OCI-LY3 (cell line): ENCODE results near the gene PAK1.

ENCODE experiments used
- H2AFZ ChIP-seq: fragments of 200-600, 300-600 bp; shearing (Covaris generic); 2 replicates; pipeline ENCODE4 v1.6.0; 2014; ENCODE audit warnings: antibody characterized with exemption, low read depth, low read length
- H3K27ac ChIP-seq: fragments of 200-600, 300-600 bp; sonication (generic); 2 replicates; pipeline ENCODE4 v1.5.1; 2014; ENCODE audit warnings: mild to moderate bottlenecking, low read length, moderate library complexity, mixed read lengths
- H3K27me3 ChIP-seq: fragments of 200-600, 300-600 bp; sonication (generic); 2 replicates; pipeline ENCODE4 v1.6.1; 2014; ENCODE audit warnings: low read depth, low read length, mixed read lengths
- H3K36me3 ChIP-seq: fragments of 200-600, 300-600 bp; sonication (generic); replicated peaks from 2 replicates; pipeline ENCODE3; 2014; ENCODE audit warnings: low read depth, low read length, mixed read lengths
- H3K4me1 ChIP-seq: fragments of 300-600, 200-600 bp; sonication (generic); 2 replicates; pipeline ENCODE4 v1.6.1; 2014; ENCODE audit warnings: low read length, mixed read lengths
- H3K4me2 ChIP-seq: fragments of 200-600, 300-600 bp; sonication (generic); 2 replicates; pipeline ENCODE4 v1.6.1; 2014; ENCODE audit warnings: low read length, mixed read lengths
- H3K4me3 ChIP-seq: fragments of 300-600, 200-600 bp; sonication (generic); 2 replicates; pipeline ENCODE4 v1.5.1; 2014; ENCODE audit warnings: antibody characterized with exemption, mild to moderate bottlenecking, low read length, moderate library complexity
- H3K79me2 ChIP-seq: fragments of 300-600, 200-600 bp; shearing (Covaris generic); 2 replicates; pipeline ENCODE4 v1.6.1; 2014; ENCODE audit warnings: mild to moderate bottlenecking, low read length, mixed read lengths
- H3K9ac ChIP-seq: fragments of 300-600, 200-600 bp; shearing (Covaris generic); 2 replicates; pipeline ENCODE4 v1.6.0; 2014; ENCODE audit warnings: mild to moderate bottlenecking, low read length, moderate library complexity
- H3K9me3 ChIP-seq: fragments of 200-600, 300-600 bp; shearing (Covaris generic); 2 replicates; pipeline ENCODE4 v1.6.1; 2014; ENCODE audit warnings: low read length, mixed read lengths; ENCODE audit not compliant: insufficient read depth
- H4K20me1 ChIP-seq: fragments of 200-600, 300-600 bp; sonication (generic); 2 replicates; pipeline ENCODE4 v1.6.1; 2016; ENCODE audit warnings: low read length, mixed read lengths; ENCODE audit not compliant: insufficient read depth
- CTCF ChIP-seq: fragments of 200-600, 300-600 bp; sonication (generic); IDR thresholded peaks from 2 replicates; pipeline ENCODE4 v1.5.1; 2014; ENCODE audit warnings: antibody characterized with exemption, low read length, low read depth
- EZH2phosphoT487 ChIP-seq: fragments of 200-600 bp; shearing (Covaris generic); IDR thresholded peaks from 2 replicates; pipeline ENCODE4 v1.6.1; 2018; ENCODE audit warnings: antibody characterized with exemption, mixed run types, low read depth

The PAK1 gene

GRCh38 chr11:77299528-77299993, 174.3 kb downstream of the PAK1 start:
- Histone ChIP-seq H3K4me2 (no peak overlapping the region), H3K27me3 (no peaks in the 10 kb centered on the region), H3K9ac (no peak overlapping the region), H2AFZ (peak overlapping the region; percentile 2; the same call in 1 of the 2 replicates), H4K20me1 (no peaks in the 10 kb centered on the region), H3K4me3 (no peak overlapping the region), H3K27ac (no peak overlapping the region), H3K9me3 (no peaks in the 10 kb centered on the region), H3K36me3 (no peaks in the 10 kb centered on the region), H3K4me1 (peaks cover 15% of the 10 kb centered on the region), H3K79me2 (no peaks in the 10 kb centered on the region)
- TF ChIP-seq CTCF = no peak
- TF ChIP-seq EZH2phosphoT487 = no peak

- Histone ChIP-seq H4K20me1 (no peaks in the 10 kb centered on the region), H3K9me3 (no peaks in the 10 kb centered on the region), H3K27ac (no peak overlapping the region), H3K4me2 (no peak overlapping the region), H3K4me3 (no peak overlapping the region), H3K27me3 (no peaks in the 10 kb centered on the region), H2AFZ (no peak overlapping the region), H3K79me2 (no peaks in the 10 kb centered on the region), H3K36me3 (no peaks in the 10 kb centered on the region), H3K9ac (no peak overlapping the region), H3K4me1 (no peaks in the 10 kb centered on the region)
- no peak for TF ChIP-seq EZH2phosphoT487
- TF ChIP-seq CTCF = no peak
Observed at GRCh38 chr11:77294040-77294439, 179.9 kb downstream of the PAK1 start.

GRCh38 chr11:77289737-77290136, 184.2 kb downstream of the PAK1 start:
- H3K79me2 ChIP-seq = no peaks in the 10 kb centered on the region
- no peaks in the 10 kb centered on the region for H3K4me1 ChIP-seq
- no peaks in the 10 kb centered on the region for H4K20me1 ChIP-seq
- H3K27ac ChIP-seq = no peak overlapping the region
- no peak overlapping the region for H3K9ac ChIP-seq
- no peaks in the 10 kb centered on the region for H3K36me3 ChIP-seq
- no peaks in the 10 kb centered on the region for H3K9me3 ChIP-seq
- TF ChIP-seq CTCF (no peak), EZH2phosphoT487 (no peak)
- H3K4me3 ChIP-seq = no peak overlapping the region
- no peaks in the 10 kb centered on the region for H3K27me3 ChIP-seq
- H2AFZ ChIP-seq = no peak overlapping the region
- H3K4me2 ChIP-seq = no peak overlapping the region

GRCh38 chr11:77287615-77288273, 186.2 kb downstream of the PAK1 start:
- Histone ChIP-seq H3K4me3 (no peak overlapping the region), H3K4me1 (no peaks in the 10 kb centered on the region), H3K4me2 (no peak overlapping the region), H3K9me3 (no peaks in the 10 kb centered on the region), H3K27me3 (no peaks in the 10 kb centered on the region), H3K27ac (no peak overlapping the region), H3K79me2 (no peaks in the 10 kb centered on the region), H2AFZ (no peak overlapping the region), H3K9ac (no peak overlapping the region), H3K36me3 (no peaks in the 10 kb centered on the region), H4K20me1 (no peaks in the 10 kb centered on the region)
- TF ChIP-seq CTCF (no peak), EZH2phosphoT487 (no peak)
